A549 (cell line): Measurements from ENCODE around the gene CENPF. TPM values are rescaled to one million over a fixed set of nuclear protein-coding genes. Genes with fewer than 3 reads are reported as not detected.

Source experiments
- ATAC-seq, 2 experiments: fragments of 200-7000 bp in 1 of 2; fragments of >200 bp in 1 of 2; cut with Nextera tagmentation in 1 of 2; cut with Tn5 transposase in 1 of 2; 3 replicates each; pipeline versions ENCODE4 v1.8.0 to v1.9.1; 2018 to 2020; ENCODE audit warnings: mild to moderate bottlenecking in 1 of 2, moderate library complexity in 1 of 2
- CTCF ChIA-PET: fragments of 300-600 bp; sonication (Branson Sonifier 250); formaldehyde crosslinking; extraction: SDS; loops from one replicate; lab custom pipeline; 2021; ENCODE audit warnings: antibody characterized with exemption, inconsistent platforms; lab: Yijun Ruan, JAX
- POLR2A ChIA-PET: fragments of 350-600 bp; formaldehyde crosslinking; extraction: SDS; loops from one replicate; lab custom pipeline; 2021; ENCODE audit warnings: antibody characterized with exemption, inconsistent platforms; lab: Yijun Ruan, JAX
- DNase-seq, 2 experiments: peaks; one replicate each; pipeline versions ENCODE4 v3.0.0 to v3.0.0-alpha.2; 2011 to 2016; ENCODE audit warnings: low read depth in 1 of 2, low spot score in 1 of 2
- FAIRE-seq: peaks from 2 replicates; lab custom pipeline; 2011; peaks lifted over from hg19 to GRCh38; lab: Jason Lieb, UNC
- H3K27ac ChIP-seq, 2 experiments: fragments of >200 bp; sonication (Bioruptor Twin); formaldehyde crosslinking; 3 replicates each; pipeline ENCODE4 v1.5.1; 2016 to 2017
- H3K4me1 ChIP-seq: fragments of >200 bp; sonication (Bioruptor Twin); formaldehyde crosslinking; 3 replicates; pipeline ENCODE4 v1.6.1; 2016
- H3K4me2 ChIP-seq: fragments of >200 bp; sonication (Bioruptor Twin); formaldehyde crosslinking; 3 replicates; pipeline ENCODE4 v1.6.1; 2016
- H3K4me3 ChIP-seq: fragments of >200 bp; sonication (Bioruptor Twin); formaldehyde crosslinking; 3 replicates; pipeline ENCODE4 v1.5.1; 2016
- H3K9me3 ChIP-seq: fragments of >200 bp; sonication (Bioruptor Twin); formaldehyde crosslinking; 3 replicates; pipeline ENCODE4 v1.6.1; 2016
- CHD2 ChIP-seq: fragments of 150-350 bp; IDR thresholded peaks from 2 replicates; pipeline ENCODE4 v1.6.1; 2014; ENCODE audit warnings: low read length; ENCODE audit not compliant: partially characterized antibody
- EHMT2 ChIP-seq: fragments of 200-600 bp; sonication (generic); IDR thresholded peaks from 2 replicates; pipeline ENCODE4 v1.6.1; 2016; ENCODE audit warnings: antibody characterized with exemption, low read depth, mild to moderate bottlenecking, moderate library complexity
- ESRRA ChIP-seq: fragments of 150-350 bp; IDR thresholded peaks from 2 replicates; pipeline ENCODE4 v1.6.1; 2014; ENCODE audit warnings: mild to moderate bottlenecking, low read length, borderline replicate concordance
- FOSB ChIP-seq: fragments of 250-450 bp; sonication (Bioruptor Pico); IDR thresholded peaks from 2 replicates; pipeline ENCODE4 v1.5.0; 2020; ENCODE audit warnings: mild to moderate bottlenecking, moderate library complexity
- FOSL2 ChIP-seq, 2 experiments: fragments of 450-650 bp in 1 of 2; fragments of >200 bp in 1 of 2; sonication (Bioruptor Twin) in 1 of 2; formaldehyde crosslinking; IDR thresholded peaks; 2 replicates each; pipeline versions ENCODE4 v1.5.0 to v1.6.1; 2016 to 2020; ENCODE audit warnings: mild to moderate bottlenecking in 1 of 2, moderate library complexity in 1 of 2
- HDAC2 ChIP-seq: fragments of 200-600 bp; sonication (generic); IDR thresholded peaks from 2 replicates; pipeline ENCODE4 v1.6.1; 2016
- HEYL ChIP-seq: fragments of 250-450 bp; sonication (Bioruptor Pico); IDR thresholded peaks from 2 replicates; pipeline ENCODE4 v1.8.0; 2021; ENCODE audit warnings: mild to moderate bottlenecking, moderate library complexity
- HOXA7 ChIP-seq: fragments of 250-450 bp; sonication (Bioruptor Pico); IDR thresholded peaks from 2 replicates; pipeline ENCODE4 v1.5.0; 2020; ENCODE audit warnings: mild to moderate bottlenecking, moderate library complexity
- HOXB5 ChIP-seq: fragments of 250-450 bp; sonication (Bioruptor Pico); IDR thresholded peaks from 2 replicates; pipeline ENCODE4 v1.5.0; 2020; ENCODE audit warnings: mild to moderate bottlenecking, moderate library complexity
- KDM1A ChIP-seq: fragments of 200-600 bp; sonication (generic); IDR thresholded peaks from 2 replicates; pipeline ENCODE4 v1.6.1; 2016; ENCODE audit warnings: low read depth, mild to moderate bottlenecking
- MAFK ChIP-seq: fragments of 450-650 bp; IDR thresholded peaks from 2 replicates; pipeline ENCODE4 v1.6.1; 2014; ENCODE audit not compliant: partially characterized antibody
- MYC ChIP-seq: IDR thresholded peaks from 2 replicates; pipeline ENCODE4 v1.6.1; 2012; ENCODE audit warnings: mild to moderate bottlenecking, inconsistent platforms, low read length, improper control_type of control experiment, borderline replicate concordance
- NFE2L2 ChIP-seq: fragments of 150-350 bp; conservative IDR thresholded peaks from 2 replicates; pipeline ENCODE4 v1.6.1; 2014; ENCODE audit warnings: low read length
- NPAS2 ChIP-seq: fragments of 250-450 bp; sonication (Bioruptor Pico); IDR thresholded peaks from 2 replicates; pipeline ENCODE4 v1.8.0; 2022; ENCODE audit warnings: mild to moderate bottlenecking, moderate library complexity, borderline replicate concordance
- NR3C1 ChIP-seq: fragments of >200 bp; sonication (Bioruptor Twin); formaldehyde crosslinking; IDR thresholded peaks from 3 replicates; pipeline ENCODE4 v1.6.1; 2017
- PHF8 ChIP-seq: fragments of 200-600 bp; sonication (generic); IDR thresholded peaks from 2 replicates; pipeline ENCODE4 v1.6.1; 2016; ENCODE audit warnings: low read depth, mild to moderate bottlenecking, antibody characterized with exemption, moderate library complexity, borderline replicate concordance
- SREBF2 ChIP-seq: fragments of 450-650 bp; IDR thresholded peaks from 2 replicates; pipeline ENCODE4 v1.6.1; 2014; ENCODE audit warnings: mild to moderate bottlenecking, moderate library complexity
- TFCP2L1 ChIP-seq: fragments of 250-450 bp; sonication (Bioruptor Pico); IDR thresholded peaks from 2 replicates; pipeline ENCODE4 v1.5.0; 2021; ENCODE audit warnings: mild to moderate bottlenecking
- TP53 ChIP-seq: fragments of 250-450 bp; sonication (Bioruptor Pico); IDR thresholded peaks from 2 replicates; pipeline ENCODE4 v1.5.0; 2021; ENCODE audit warnings: mild to moderate bottlenecking, moderate library complexity
- WGBS: methylation state at CpG from one replicate; pipeline ENCODE4 v1.1.6; 2017; ENCODE audit errors: missing lambda C conversion rate; 5-methylcytosine and 5-hydroxymethylcytosine counted together
- polyA plus RNA-seq, 4 experiments: library from polyadenylated mRNA; depleted of rRNA in 3 of 4; stranded (reverse); fragments of >200 nt; fragmentation: RNase III in 1 of 4; extraction: RNeasy Plus Mini Kit Qiagen cat#74134 plus additional on column Dnase treatment in 1 of 4; gene quantifications; 2 replicates in 3 of 4; 3 replicates in 1 of 4; pipeline ENCODE4 v1.2.3, GENCODE V29; 2011 to 2017
- TF ChIP-seq, protein P1 (sequence below): IDR thresholded peaks from 2 replicates; pipeline ENCODE4 v1.6.1; 2012
- TF ChIP-seq, protein P2 (sequence below): fragments of >200 bp; sonication (Bioruptor Twin); formaldehyde crosslinking; IDR thresholded peaks from 3 replicates; pipeline ENCODE4 v1.6.1; 2016
- TF ChIP-seq, protein P3 (sequence below): fragments of >200 bp; sonication (Bioruptor Twin); formaldehyde crosslinking; IDR thresholded peaks from 3 replicates; pipeline ENCODE4 v1.5.1; 2016

The CENPF gene
- polyA plus RNA-seq, 2 of the 4 experiments (the other 2 are of a cell fraction), result 53.0 to 70.6 TPM

DNA sequence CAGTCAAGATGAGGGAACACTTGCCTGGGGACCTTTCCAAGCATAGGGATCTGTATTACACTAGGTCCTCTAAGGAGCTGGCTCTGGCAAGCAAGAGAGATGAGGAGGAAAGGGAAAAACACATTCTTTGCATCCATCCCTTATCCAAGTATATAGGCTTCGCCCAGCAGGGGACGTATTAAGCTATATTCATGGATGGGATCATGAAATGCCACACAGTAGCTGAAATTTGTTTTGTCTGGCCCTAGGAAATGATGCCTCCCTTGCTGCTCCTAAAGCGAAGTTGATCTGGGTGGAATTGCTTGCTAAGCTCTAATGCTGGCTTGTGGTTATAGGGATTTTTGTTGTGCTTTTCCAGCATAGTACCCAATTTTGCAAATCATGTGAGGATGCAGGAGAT, 32.1 kb downstream of the CENPF start:
- no peak for FAIRE-seq
- POLR2A ChIA-PET, result no interaction called here

DNA sequence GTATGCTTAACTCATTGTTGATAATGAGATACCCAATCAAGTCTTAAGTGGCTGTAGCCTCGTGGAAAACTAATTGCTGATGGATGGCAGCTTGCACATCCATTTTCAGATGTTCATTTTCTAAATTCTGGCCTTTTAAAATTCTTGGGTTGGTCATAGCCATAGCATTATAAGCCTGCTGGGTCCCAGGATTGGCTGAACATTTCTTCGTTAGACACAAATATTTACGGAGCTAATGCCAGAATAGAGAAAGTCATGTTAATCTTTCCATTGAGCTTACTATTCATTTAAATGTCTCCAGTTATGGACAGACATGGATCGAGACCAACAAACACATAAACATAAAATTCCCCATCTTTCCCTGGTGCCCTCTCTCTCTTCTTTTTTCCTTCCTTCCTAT, 32.5 kb downstream of the CENPF start:
- Histone ChIP-seq H3K4me2 (no peak overlapping the region), H3K9me3 (no peaks in the 10 kb centered on the region), H3K4me3 (no peak overlapping the region), H3K4me1 (no peaks in the 10 kb centered on the region), H3K27ac (no peak overlapping the region)
- DNase-seq (no peak), FAIRE-seq (no peak), ATAC-seq (no peak)
- WGBS, result 91% methylated on average over 4 of the region's 4 CpGs
- no peak for TF ChIP-seq HOXA7 (CRISPR knock-in tag)
- TF ChIP-seq TP53 (CRISPR knock-in tag), result no peak
- TF ChIP-seq CHD2, result no peak
- TF ChIP-seq EHMT2, result no peak
- TF ChIP-seq MAFK, result no peak
- no peak for TF ChIP-seq ESRRA
- no peak for TF ChIP-seq NR3C1
- no peak for TF ChIP-seq NPAS2 (CRISPR knock-in tag)
- TF ChIP-seq PHF8, result no peak
- TF ChIP-seq SREBF2, result no peak
- POLR2A ChIA-PET, result no interaction called here
- CTCF ChIA-PET, result interaction anchor here (0.7 to 5.7 kb wide), 11 partner anchors 8 to 890 kb away, joined by 3 to 44 read pairs (median 3); no protein-coding TSS in a partner anchor

More for the DNA sequence above, 32.1 kb downstream of the CENPF start:
- DNase-seq (no peak), ATAC-seq (peak in 1 of 2 experiments; percentile 36; a peak in 2 of 6 replicates)
- Histone ChIP-seq H3K4me1 (no peaks in the 10 kb centered on the region), H3K4me3 (no peak overlapping the region), H3K4me2 (no peak overlapping the region), H3K9me3 (no peaks in the 10 kb centered on the region), H3K27ac (no peak overlapping the region)
- TF ChIP-seq, protein P1, sequence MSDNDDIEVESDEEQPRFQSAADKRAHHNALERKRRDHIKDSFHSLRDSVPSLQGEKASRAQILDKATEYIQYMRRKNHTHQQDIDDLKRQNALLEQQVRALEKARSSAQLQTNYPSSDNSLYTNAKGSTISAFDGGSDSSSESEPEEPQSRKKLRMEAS, result no peak
- TF ChIP-seq MYC (no peak), CHD2 (no peak), TP53 (CRISPR knock-in tag) (no peak)
- TF ChIP-seq, protein P2, sequence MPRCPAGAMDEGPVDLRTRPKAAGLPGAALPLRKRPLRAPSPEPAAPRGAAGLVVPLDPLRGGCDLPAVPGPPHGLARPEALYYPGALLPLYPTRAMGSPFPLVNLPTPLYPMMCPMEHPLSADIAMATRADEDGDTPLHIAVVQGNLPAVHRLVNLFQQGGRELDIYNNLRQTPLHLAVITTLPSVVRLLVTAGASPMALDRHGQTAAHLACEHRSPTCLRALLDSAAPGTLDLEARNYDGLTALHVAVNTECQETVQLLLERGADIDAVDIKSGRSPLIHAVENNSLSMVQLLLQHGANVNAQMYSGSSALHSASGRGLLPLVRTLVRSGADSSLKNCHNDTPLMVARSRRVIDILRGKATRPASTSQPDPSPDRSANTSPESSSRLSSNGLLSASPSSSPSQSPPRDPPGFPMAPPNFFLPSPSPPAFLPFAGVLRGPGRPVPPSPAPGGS, result no peak
- CTCF ChIA-PET, result interaction anchor here (0.7 to 5.7 kb wide), 10 partner anchors 13 to 891 kb away, joined by 3 to 44 read pairs (median 3); no protein-coding TSS in a partner anchor
- WGBS, result 87% methylated on average over 3 of the region's 3 CpGs

DNA sequence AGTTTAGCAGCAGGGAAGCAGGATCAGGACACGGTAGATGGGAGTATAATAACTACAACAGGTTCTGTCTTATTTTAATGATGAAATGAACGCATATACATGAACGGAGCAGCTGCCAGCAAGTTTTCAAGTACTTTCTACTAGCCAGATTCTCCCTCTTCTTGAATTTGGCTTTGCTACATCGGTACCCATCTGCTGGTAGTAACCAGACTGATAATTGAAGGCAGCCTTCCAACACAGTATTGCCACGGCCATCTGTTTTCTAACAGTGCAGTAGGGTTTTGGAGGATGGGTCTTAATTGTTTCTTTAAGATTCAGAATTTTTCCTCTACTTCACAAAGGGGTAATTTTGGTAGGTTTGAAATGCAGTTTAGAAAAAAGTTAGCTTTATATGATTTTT, 33.4 kb downstream of the CENPF start:
- TF ChIP-seq NFE2L2 (no peak), TFCP2L1 (CRISPR knock-in tag) (no peak)
- H3K27ac ChIP-seq, result no peak overlapping the region
- no peaks in the 10 kb centered on the region for H3K4me1 ChIP-seq
- ChIA-PET POLR2A (no interaction called here), CTCF (interaction anchor here (1.0 to 5.7 kb wide), 8 partner anchors 9 to 887 kb away, joined by 3 to 44 read pairs (median 5); no protein-coding TSS in a partner anchor)
- H3K4me3 ChIP-seq, result no peak overlapping the region
- DNase-seq (no peak), ATAC-seq (no peak), FAIRE-seq (no peak)
- H3K9me3 ChIP-seq, result no peaks in the 10 kb centered on the region
- 90% methylated on average over 5 of the region's 5 CpGs for WGBS
- no peak overlapping the region for H3K4me2 ChIP-seq

DNA sequence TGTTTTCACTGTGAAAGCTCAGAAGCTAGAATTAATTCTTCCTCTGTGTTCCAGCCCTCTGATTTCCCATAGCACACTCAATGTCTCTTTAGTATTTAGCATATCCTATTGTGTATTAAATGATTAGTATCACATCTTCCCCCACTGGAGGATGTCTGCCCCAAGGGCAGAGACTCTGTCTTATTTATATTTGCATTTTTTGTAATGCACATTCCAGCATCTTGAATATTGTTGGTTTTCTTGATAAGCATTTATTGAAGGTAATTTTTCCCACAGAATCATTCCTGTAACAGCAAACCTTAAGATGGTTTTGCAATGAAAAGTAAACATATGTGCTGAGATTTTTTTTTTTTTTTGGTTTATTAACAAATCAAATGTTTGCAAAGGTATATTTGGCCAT, 34.1 kb downstream of the CENPF start:
- no peak overlapping the region for H3K27ac ChIP-seq
- H3K4me3 ChIP-seq, result no peak overlapping the region
- ATAC-seq (no peak), DNase-seq (no peak), FAIRE-seq (no peak)
- no peak overlapping the region for H3K4me2 ChIP-seq
- H3K9me3 ChIP-seq, result no peaks in the 10 kb centered on the region
- ChIA-PET POLR2A (no interaction called here), CTCF (interaction anchor here (1.0 to 5.7 kb wide), 10 partner anchors 10 to 887 kb away, joined by 3 to 44 read pairs (median 5); no protein-coding TSS in a partner anchor)
- TF ChIP-seq FOSL2 (IDR thresholded peaks at IDR 0.05) (no peak), FOSL2 (CRISPR knock-in tag; IDR thresholded peaks at IDR 0.05) (no peak), PHF8 (no peak), HEYL (CRISPR knock-in tag) (no peak), MYC (no peak), EHMT2 (no peak), SREBF2 (no peak), HOXB5 (CRISPR knock-in tag) (no peak), FOSB (CRISPR knock-in tag) (no peak), KDM1A (no peak), HDAC2 (no peak)
- TF ChIP-seq, protein P3, sequence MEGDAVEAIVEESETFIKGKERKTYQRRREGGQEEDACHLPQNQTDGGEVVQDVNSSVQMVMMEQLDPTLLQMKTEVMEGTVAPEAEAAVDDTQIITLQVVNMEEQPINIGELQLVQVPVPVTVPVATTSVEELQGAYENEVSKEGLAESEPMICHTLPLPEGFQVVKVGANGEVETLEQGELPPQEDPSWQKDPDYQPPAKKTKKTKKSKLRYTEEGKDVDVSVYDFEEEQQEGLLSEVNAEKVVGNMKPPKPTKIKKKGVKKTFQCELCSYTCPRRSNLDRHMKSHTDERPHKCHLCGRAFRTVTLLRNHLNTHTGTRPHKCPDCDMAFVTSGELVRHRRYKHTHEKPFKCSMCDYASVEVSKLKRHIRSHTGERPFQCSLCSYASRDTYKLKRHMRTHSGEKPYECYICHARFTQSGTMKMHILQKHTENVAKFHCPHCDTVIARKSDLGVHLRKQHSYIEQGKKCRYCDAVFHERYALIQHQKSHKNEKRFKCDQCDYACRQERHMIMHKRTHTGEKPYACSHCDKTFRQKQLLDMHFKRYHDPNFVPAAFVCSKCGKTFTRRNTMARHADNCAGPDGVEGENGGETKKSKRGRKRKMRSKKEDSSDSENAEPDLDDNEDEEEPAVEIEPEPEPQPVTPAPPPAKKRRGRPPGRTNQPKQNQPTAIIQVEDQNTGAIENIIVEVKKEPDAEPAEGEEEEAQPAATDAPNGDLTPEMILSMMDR, result no peak
- no peaks in the 10 kb centered on the region for H3K4me1 ChIP-seq
